Measurements from ENCODE around the gene SNX20. TPM values are rescaled to one million over a fixed set of nuclear protein-coding genes. Genes with fewer than 3 reads are reported as not detected.

Gene SNX20
- total and polyA plus RNA-seq, 2 of the 13 experiments (the other 11 are each of a cell fraction or from before 2014, with no cell fraction given), result not detected

- in situ Hi-C loops (cut with HindIII; ENCODE audit: extremely low pct_ligation_motif_present, low pct_unique_long_range_greater_than_20kb) (no loop called here), intact Hi-C loops (cut with micrococcal nuclease; ENCODE audit: unreplicated experiment) (no loop called here)
- H3K9ac ChIP-seq (ENCODE audit: insufficient read depth, low read depth, low read length), result no peak overlapping the region
- H3K9me3 ChIP-seq (ENCODE audit: low read length), result no peaks in the 10 kb centered on the region
- 21% methylated on average over 9 of the region's 12 CpGs for WGBS (ENCODE audit: low lambda C conversion rate)
- no TSS peak for BruUV-seq (replicated peaks)
- no peak overlapping the region for H3K4me3 ChIP-seq (replicated peaks in 1 of 3; ENCODE audit: insufficient read depth in 1 of 3, low read depth in 2 of 3, low read length in 3 of 3)
- peaks cover 18% of the 10 kb centered on the region for H3K4me1 ChIP-seq (ENCODE audit: insufficient read depth, low read length)
- FAIRE-seq, result no peak
- H2AFZ ChIP-seq (ENCODE audit: low read length), result no peak overlapping the region
- H4K20me1 ChIP-seq (ENCODE audit: insufficient read depth, low read length), result no peaks in the 10 kb centered on the region
- POLR2A ChIA-PET, result interaction anchor here (1.1 kb wide), 1 partner anchor 9 kb away, joined by 3 read pairs; no protein-coding TSS in a partner anchor
- no peak overlapping the region for H3K4me2 ChIP-seq (ENCODE audit: low read depth, low read length)
- peaks cover 7 to 53% of the 10 kb centered on the region in 2 experiments for H3K27me3 ChIP-seq (ENCODE audit: control insufficient read depth in 1 of 2, insufficient read depth in 2 of 2, low read length in 2 of 2)
- CTCF ChIA-PET (ENCODE audit: low intra/inter-chr PET ratio, low total read pairs), result no interaction called here
- H3K79me2 ChIP-seq (ENCODE audit: insufficient read depth, low read length), result no peaks in the 10 kb centered on the region
- DNase-seq (ENCODE audit: low spot score), result no peak
- ATAC-seq, result no peak
- no peak overlapping the region for H3K27ac ChIP-seq (ENCODE audit: extremely low read length, insufficient read depth, low read length)
- no peaks in the 10 kb centered on the region for H3K36me3 ChIP-seq (replicated peaks in 1 of 2; ENCODE audit: control insufficient read depth in 1 of 2, insufficient read depth in 2 of 2, low read length in 2 of 2)
- TF ChIP-seq DR1 (CRISPR knock-in tag; IDR thresholded peaks at IDR 0.05) (no peak), FOXP4 (CRISPR knock-in tag; IDR thresholded peaks at IDR 0.05) (no peak), GRHL1 (CRISPR knock-in tag; conservative IDR thresholded peaks at IDR 0.05) (no peak), EEA1 (CRISPR knock-in tag; IDR thresholded peaks at IDR 0.05; ENCODE audit: borderline replicate concordance) (no peak), ZNF710 (CRISPR knock-in tag; IDR thresholded peaks at IDR 0.05; ENCODE audit: borderline replicate concordance) (no peak), REL (CRISPR knock-in tag; conservative IDR thresholded peaks at IDR 0.05) (no peak), ETS1 (CRISPR knock-in tag; IDR thresholded peaks at IDR 0.05) (no peak), HINFP (CRISPR knock-in tag; IDR thresholded peaks at IDR 0.05; ENCODE audit: low read depth) (no peak), HNRNPK (IDR thresholded peaks at IDR 0.05; ENCODE audit: low read depth, low read length, poor library complexity, severe bottlenecking) (no peak)
- TF ChIP-seq, protein P1, sequence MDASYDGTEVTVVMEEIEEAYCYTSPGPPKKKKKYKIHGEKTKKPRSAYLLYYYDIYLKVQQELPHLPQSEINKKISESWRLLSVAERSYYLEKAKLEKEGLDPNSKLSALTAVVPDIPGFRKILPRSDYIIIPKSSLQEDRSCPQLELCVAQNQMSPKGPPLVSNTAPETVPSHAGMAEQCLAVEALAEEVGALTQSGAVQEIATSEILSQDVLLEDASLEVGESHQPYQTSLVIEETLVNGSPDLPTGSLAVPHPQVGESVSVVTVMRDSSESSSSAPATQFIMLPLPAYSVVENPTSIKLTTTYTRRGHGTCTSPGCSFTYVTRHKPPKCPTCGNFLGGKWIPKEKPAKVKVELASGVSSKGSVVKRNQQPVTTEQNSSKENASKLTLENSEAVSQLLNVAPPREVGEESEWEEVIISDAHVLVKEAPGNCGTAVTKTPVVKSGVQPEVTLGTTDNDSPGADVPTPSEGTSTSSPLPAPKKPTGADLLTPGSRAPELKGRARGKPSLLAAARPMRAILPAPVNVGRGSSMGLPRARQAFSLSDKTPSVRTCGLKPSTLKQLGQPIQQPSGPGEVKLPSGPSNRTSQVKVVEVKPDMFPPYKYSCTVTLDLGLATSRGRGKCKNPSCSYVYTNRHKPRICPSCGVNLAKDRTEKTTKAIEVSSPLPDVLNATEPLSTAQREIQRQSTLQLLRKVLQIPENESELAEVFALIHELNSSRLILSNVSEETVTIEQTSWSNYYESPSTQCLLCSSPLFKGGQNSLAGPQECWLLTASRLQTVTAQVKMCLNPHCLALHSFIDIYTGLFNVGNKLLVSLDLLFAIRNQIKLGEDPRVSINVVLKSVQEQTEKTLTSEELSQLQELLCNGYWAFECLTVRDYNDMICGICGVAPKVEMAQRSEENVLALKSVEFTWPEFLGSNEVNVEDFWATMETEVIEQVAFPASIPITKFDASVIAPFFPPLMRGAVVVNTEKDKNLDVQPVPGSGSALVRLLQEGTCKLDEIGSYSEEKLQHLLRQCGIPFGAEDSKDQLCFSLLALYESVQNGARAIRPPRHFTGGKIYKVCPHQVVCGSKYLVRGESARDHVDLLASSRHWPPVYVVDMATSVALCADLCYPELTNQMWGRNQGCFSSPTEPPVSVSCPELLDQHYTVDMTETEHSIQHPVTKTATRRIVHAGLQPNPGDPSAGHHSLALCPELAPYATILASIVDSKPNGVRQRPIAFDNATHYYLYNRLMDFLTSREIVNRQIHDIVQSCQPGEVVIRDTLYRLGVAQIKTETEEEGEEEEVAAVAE (CRISPR knock-in tag; IDR thresholded peaks at IDR 0.05; ENCODE audit: borderline replicate concordance), result no peak
These were observed 7.0 kb upstream of the SNX20 start for GRCh38 chr16:50688083-50688482.

Measured in HepG2 (cell line).